GM18858 (cell line): ENCODE results near the gene TAF4B.
"Not testable (repeated sequence)": the region's sequence is repeated elsewhere in the genome, so short reads cannot be mapped to it uniquely, and the experiment has no call there.

Experiments used
- ATAC-seq: cut with Tn5 transposase; IDR thresholded peaks from one replicate; pipeline ENCODE4 v1.9.1; 2021; ENCODE audit not compliant: unreplicated experiment

TAF4B gene

DNA sequence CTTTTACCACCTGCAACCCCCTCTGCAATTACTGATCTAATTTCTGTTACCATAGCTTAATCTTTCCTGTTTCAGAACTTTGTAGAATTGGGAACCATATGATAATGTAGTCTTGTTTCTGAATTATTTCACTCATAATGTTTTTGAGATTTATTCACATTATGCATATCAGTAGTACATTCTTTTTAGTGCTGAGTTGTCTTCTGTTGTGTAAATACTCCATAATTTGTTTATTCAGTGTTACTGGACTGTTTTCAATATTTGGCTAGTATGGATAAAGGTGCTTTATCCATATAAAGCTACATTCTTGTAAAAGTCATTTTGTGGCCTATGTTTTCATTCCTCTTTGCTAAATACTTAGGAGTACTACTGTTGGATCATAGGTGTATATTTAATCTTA lies 152.5 kb downstream of the TAF4B start:
- no peak for ATAC-seq

DNA sequence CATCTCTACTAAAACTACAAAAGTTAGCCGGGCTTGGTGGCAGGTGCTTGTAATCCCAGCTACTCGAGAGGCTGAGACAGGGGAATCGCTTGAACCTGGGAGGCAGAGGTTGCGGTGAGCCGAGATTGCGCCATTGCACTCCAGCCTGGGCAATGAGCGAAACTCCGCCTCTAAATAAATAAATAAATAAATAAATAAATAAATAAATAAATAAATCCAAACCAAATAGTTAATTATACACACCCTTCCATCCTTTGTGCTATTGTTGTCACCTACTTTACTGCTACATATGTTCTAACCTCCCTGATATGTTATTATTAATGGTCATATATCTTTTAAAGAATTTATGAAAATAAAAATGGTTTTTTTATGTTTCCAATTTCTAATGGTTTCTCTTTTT lies 155.3 kb downstream of the TAF4B start:
- ATAC-seq = not testable (repeated sequence)

DNA sequence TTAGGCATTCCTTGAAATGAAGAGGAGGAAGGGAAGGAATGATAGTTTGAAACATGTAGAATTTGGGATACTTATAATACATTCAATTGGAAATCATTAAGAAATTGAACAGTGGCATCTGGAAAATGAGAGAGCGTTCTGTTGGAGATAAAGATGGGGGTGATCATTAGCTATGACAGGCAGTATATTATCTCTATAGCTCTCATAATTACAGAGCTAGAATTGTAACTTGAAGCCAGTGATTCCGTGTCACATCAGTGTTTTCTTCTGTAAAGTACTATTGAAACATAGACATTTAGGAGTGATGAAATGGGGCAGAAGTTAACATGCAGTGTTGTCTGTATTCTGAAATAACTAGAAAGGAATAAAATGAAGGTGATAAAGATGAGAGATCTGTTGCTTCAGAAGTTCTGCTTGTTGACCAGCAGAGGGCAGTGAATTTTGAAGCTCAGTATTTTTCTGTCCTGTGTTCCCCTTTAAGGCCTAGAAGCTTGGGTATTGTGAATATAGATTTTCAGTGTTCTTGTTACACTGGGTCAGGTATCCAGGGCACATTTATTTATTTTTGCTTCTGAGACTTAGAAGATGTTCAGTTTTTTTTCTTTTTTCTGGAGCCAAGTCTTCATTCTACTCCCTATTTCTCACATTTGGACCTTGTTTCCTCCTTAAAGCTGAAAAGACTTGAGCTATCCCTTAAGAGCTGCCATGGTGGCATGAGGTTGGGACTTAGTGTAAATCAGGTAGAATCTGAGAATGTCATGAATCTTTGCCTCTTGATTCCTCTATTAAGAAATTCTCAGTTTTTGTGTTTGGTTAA lies 157.4 kb downstream of the TAF4B start:
- peak; percentile 84 for ATAC-seq

DNA sequence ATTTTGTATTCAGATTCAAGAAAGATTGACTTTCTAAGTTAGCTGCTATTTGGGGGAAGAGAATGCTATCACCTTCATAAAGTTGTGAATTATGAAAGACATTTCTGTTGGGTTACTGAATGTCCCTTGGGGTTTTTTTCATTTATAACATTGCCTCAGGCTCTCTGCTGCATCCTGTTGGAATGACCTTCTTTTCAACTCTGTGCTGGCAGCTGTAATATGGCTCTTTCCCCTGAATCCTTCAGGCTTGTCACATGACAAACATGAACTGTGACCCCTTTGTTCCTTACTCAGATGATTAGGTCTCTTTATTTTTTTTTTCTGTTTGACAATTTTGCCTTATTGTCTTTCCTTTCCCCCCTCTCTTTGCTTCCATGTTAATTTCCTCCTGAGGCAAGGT lies 159.8 kb downstream of the TAF4B start:
- ATAC-seq = no peak

DNA sequence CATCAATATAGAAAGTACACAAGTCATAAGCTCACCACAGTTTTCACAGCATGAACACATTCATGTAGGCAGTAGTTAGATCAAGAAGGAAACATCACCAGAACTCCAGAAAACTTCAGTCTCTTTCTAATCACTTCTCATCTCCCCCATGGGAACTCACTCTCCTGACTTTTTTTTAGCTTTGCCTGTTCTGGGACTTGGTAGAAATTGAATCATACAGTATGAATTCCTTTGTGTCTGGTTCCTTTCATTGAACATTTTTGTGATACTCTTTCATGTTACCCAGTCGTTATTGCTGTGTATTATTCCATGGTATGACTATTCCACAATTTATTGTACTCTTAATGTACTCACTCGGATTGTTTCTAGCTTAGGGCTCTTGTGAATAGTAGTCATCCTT lies 160.2 kb downstream of the TAF4B start:
- ATAC-seq = no peak

DNA sequence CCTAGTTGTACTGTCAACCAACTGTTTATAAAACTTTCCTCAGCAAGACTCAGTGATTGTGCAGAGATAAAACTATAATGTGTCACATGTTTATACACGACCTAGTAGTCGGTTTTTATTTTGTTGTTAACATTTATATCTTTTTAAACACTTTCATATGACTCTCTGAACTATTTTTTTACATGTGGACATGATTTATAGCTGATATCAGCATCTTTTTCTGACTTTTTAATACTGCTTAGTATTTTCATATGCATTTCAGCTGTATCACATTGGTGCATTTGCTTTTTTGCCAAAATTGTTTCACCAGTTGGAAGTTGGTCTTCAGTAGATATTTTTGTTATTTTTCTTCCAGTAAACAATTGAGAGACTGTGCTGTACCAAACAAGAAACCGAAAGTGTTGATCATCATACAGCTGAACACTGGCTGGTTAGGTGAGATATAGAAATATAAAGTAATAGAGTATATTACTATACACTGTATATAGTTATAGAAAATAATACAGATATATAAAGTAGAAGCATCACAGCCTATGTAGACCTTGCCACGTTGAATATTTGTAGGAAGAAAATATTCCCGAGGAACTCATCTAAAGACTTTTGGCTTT lies 167.9 kb downstream of the TAF4B start:
- ATAC-seq = no peak

DNA sequence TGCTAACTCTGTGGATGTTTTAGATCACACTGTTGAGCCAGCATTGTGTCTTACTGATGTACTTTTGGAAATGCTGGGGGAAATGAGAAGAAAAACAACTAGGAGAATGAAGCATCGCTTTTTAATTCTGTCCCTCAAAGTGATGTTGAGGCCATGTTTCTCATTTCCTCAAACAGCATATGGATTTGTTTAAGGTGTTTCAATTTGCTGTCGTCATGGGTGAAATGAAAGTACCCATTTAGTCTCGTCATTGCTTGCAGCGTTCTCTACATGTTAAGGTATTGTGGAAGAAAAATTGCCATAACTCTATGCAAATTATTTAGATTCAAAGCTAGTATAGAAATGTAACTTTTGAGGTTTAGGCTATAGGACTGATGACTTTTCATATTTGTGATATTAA lies 170.8 kb downstream of the TAF4B start:
- peak; percentile 43 for ATAC-seq

DNA sequence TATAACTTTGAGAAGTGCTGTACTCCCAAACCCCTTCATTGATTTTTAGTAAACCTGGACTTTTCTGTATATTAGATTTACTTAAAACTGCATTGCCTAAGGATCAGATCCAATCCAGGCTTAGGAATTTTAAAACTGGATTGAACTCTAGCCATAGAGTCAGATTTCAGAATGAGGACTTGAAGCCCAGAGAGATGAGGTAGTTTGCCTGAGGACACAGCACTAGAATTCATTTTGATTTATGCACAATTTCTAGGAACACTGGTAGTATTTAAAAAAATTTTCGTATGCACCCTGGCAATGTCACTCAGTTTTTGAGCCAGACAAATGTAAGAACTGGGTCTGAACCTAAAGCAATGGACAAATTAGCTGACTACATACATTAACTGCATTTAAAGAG lies 177.2 kb downstream of the TAF4B start:
- no peak for ATAC-seq

DNA sequence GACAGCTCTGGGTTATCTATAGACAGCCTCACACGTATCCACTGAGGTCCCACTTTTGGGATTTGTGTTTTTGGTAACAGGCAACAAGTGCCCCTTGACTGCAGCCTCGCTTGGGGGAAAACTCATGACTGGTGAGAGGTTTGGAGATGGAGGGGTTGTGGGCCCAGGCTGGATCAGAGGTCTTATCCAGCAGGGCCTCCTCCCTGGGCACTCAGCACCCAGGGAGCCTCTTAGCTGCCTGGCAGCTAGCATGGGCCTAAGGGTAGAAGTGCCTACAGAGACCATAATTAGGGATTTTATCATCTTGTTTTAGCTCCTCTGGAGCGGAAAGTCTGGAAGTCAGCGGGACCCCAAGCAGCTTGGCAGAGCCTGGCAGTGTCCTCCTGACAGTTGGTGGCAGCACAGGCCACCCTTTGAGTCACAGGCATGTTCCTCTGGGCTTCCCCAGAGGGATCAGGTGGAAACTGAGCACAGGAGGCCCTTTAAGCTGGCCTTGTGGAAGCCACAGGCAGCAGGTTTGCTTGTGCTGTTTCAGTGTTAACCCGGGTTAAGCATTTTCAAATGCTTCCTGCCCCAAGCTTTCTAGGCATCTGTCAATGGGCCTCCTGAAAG lies 179.1 kb downstream of the TAF4B start:
- ATAC-seq = no peak

DNA sequence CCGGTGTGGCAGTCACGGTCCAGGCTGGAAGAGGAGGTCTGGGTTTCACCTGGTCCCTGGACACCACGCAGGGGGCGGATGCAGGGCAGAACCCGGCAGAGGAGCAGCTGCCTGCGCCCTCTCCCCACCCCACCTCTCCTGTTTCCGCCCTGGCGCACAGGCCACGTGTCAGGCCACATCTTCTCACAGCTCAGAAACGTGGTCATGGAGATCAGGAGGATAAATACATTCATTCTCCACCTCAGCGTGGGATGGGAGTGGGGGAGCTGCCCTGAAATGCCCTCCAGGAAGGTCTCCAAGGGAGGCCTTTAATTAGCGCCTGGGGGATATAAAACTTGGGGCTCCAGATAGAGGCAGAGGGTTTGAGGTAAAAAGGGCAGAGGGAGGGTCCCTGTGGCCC lies 180.1 kb downstream of the TAF4B start:
- ATAC-seq = no peak

DNA sequence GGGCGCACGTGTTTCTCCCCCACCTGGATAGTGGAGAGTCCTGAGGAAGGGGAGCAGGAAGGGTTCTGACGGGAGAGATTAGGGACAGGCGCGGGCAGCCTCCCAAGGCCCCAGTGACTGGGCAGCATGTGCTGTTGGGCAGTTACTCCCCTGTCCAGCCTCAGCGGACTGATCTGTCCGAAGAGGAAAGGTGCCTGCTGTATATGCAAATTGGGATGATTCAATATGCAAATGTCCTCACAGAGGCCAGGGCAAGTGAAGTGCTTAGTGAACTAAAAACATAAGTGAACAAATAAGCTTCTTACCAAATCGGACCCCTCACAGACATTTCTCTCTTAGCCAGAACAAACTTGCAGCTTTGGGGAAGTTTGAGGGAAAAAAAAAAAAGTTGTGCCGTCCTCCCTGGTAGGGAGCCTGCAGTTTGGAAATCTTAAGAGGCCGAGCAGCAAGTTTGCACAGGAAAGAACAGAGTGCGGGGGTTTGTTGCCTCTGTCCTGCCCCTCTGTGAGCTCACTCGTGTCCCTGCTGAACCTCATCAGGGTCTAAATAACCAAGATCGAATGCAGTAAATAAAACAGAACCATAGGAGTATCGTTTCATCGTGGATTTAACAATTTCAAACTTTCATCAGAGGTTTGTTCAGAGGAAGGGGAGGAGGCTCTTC lies 180.7 kb downstream of the TAF4B start:
- no peak for ATAC-seq

DNA sequence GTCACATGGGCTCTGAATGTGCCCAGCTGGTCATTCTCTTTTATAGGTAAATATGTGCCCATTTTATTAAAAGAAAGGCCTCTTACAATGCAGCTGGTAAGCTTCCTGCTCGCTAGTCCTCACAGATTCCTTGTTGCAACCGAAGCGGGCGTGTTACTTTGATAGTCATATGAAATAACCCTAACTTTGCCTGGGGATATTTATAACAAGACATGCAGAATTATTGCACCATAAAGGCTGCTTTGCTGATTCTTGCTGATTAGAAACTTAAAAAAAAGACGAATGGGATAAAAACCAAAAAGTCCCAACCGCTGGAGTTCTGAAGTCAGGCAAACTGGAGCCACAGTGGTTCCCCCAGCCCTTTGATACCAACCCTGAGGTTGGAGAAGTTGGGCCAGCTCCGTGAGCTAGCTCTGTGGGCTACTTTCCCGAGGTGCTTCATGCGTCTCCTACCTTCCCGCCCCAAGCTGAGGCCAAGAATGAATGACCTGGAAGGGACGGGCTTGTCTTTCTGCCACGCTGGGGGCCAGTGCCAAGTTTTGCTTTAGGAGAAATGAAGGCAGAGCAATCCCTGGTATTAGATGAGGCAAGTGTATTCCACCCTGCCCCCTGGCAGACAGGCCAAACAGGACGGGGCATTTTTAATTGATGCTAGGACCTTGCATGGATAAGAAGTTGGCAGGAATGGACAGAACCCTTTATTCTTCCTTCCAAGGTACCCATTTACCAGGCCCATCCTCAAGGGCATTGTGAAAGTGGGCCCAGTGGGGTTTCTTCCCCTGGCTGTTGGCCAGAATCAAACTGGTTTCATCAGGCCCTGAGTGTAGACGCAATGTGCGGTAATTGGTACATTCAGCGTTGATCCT lies 181.7 kb downstream of the TAF4B start:
- ATAC-seq = no peak

DNA sequence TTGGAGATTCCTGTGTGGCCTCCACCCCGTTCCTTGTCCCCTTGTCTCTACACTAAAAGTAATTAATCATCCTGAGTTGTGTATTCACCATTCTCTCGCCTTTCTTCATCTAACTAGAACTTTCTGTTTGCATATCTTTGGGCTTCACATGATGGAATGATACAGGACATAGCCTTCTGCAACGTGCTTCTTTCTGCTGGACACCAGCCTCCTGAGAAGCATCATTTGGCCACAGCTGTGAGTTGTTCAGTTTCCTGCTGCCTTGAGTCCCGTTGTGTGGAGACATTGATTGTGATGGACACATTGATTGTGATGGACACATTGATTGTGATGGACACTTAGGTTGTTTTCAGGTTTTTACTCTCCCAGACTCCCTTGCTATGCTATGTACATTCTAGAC lies 182.8 kb downstream of the TAF4B start:
- no peak for ATAC-seq

DNA sequence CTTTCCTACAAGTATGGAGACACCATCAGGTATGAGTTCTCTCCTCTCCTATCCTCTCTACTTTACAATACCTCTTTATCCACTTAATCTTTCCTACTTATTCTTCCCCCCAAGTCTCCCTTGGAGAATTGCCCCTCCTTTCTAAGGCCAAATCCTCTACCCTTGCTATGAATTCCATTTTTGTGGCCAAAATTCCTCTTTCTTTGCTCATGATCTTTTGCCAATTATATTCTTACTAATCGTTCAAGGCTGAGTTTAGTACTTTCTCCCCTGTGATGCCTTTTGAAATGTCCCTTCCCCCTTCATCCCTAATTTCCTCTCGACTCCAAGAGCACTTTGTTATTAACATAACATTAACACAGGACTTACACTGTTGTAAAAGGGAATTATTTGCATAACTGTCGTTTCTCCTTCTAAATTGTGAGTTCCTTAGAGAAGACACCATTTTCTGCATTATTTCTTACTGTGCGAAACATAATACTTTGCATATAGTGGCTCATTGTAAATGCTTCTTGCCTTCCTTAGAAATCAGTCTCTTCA lies 188.7 kb downstream of the TAF4B start:
- no peak for ATAC-seq

DNA sequence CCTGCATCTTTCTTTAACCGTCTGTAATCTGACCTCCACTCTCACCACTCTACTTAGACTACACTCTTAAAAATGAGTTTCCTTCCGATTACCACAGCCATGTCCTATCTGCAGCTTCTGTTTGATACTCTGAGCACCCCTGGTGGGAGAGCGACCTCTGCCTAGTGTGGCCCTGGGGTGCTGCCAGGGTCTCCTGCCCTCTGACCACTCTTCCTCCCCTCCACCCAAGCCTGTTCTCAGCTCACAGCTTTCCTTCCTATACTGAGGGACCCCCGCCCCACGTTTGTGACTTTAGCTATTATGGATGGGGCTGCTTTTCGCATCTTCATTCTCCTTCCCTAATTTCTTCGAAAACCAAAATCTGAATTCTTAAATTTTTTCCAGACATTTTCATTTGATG lies 189.4 kb downstream of the TAF4B start:
- ATAC-seq = no peak

DNA sequence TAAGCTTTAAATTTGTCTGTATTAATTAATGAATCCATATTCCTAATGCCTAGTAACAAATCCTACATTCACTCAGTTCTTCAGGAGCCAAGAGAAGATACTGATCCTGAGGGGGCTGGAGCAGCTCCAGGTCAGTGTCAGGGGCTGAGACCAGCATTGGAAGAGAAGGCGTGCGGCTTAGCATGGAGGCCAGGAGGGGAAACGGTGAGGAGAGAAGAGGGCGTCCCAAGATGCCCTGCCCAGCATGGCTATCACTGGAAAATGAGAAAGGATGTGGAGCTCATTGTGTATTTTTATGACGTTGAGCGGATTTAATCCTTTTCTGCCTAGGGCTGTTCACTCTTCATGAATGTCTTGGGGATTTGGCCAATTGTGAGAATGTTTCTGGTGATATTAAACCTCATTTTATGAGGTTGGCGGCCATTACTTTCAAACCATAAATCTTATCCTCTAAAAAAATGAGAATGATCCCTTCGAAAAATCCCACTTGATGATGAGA lies 190.5 kb downstream of the TAF4B start:
- no peak for ATAC-seq

DNA sequence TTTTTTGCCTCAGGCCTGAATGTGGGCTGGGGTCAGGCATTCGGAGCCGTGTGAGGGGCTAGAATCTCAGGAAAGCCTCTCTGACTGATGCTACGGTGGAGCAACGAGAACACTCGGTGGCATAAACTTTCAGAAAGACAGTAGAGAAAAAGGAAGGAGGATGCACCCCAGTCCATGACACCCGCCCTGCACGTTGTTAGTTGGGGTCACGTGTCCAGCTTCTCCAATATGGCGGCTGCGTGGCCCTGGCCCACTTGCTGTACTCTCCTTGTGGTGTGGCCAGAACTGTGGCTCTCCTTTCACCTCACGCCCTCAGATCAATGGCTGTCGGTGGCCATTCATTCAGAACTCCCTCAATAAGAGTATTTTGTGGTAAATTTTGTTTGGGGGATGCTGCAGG lies 190.9 kb downstream of the TAF4B start:
- no peak for ATAC-seq

DNA sequence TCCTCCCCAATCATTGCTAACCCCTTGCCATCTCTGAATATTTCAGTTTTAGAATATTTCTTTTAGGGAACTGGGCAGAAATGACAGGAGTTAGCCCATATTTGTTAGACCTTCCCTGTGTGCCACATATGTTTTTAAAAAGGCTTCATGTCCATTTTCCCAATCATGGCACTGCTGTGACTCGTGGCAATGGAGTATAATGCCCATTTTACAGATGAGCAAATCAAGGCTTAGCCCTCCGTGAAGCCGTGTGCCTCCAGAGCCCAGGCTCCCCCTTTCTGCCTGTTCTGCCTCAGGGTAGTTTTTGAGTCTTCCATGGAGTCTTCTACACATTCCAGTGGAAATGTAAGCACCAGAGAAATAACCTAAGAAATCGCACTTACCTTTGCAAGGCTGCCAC lies 192.0 kb downstream of the TAF4B start:
- no peak for ATAC-seq

DNA sequence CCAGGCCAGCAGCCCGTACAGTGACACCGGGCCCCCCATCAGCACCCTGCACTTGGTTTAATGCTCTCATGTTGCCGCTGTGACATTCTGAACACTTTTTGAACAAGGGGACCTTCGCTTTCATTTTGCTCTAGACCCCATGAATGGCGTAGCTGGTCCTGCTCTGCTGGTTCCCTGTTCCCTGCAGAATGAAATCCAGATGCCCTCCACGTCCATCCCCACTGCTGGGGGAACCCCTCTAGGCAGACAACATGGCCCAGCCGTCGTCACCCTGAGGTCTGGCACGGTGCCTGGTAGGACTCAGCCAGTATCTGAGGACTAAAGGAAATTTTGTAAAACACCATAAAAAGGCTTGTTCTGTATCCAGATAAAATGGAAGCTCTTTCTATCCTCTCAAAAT lies 193.5 kb downstream of the TAF4B start:
- no peak for ATAC-seq

DNA sequence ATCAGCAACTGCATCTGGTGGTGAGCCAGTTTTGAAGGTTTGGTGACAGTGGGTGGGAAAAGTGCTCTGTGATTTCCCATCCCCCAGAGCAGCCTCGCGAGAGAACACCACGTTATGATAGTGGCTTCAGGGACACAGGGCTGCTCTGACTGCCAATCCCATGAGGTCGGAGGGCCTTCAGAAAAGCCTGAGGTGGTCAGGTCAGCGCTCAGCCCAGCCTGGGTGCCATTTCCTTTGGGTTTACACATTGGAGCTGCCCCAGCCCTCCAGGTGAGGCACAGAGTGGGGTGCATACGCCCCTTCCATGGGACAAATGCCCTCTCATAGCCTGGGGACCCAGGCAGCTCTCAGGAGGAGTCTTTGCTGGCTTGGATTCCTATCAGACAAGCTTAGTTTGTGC lies 195.3 kb downstream of the TAF4B start:
- no peak for ATAC-seq
